Measurements from ENCODE around the gene RAB4B.
A peak's percentile ranks its signal among the peaks of the same experiment; 100 is the strongest.
"Not testable (repeated sequence)": the region's sequence is repeated elsewhere in the genome, so short reads cannot be mapped to it uniquely, and the experiment has no call there.

The RAB4B gene

GRCh38 chr19:40776932-40777644, 959 bp upstream of the RAB4B start:
- FAIRE-seq (peak; percentile 99), DNase-seq (ENCODE audit: insufficient read length, low spot score) (peak; percentile 67)

DNA sequence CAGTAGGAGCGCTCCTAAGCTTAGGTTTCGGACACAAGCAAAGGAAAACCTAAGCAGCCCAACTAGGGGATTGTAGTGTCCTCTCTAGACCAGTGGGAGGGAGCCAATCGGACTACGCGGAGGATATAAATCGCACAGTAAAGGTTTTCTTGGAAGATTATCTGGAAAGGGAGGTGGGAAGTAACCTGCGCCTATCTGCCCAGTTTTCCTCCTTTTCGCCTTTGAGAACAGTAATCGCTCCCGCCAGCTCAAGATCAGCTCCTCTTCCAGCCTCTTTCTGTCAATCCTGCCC, 456 bp upstream of the RAB4B start:
- DNase-seq (ENCODE audit: insufficient read length, low spot score) (no peak), FAIRE-seq (no peak)

GRCh38 chr19:40778706-40779284, 748 bp downstream of the RAB4B start:
- FAIRE-seq (no peak), DNase-seq (ENCODE audit: insufficient read length, low spot score) (no peak)

GRCh38 chr19:40780582-40780981, 2.5 kb downstream of the RAB4B start:
- DNase-seq (ENCODE audit: insufficient read length, low spot score) (peak; percentile 27), FAIRE-seq (peak; percentile 47)

DNA sequence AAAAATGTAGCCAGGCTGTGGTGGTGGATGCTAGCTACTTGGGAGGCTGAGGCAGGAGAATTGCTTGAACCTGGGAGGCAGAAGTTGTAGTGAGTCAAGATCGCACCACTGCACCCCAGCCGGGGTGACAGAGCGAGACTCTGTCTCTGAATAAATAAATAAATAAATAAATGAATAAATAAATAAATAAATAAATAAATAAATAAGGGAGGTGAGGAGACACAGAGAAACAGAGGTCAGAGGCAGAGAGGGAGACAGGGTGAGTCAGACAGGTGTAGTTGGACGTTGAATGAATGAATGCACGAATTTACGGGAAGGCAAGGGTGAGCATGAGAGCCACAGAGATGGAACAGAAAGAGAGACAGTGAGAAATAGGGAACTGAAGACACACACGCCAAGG, 3.1 kb downstream of the RAB4B start:
- DNase-seq (ENCODE audit: insufficient read length, low spot score) (no peak), FAIRE-seq (no peak)

- no peak for DNase-seq (ENCODE audit: insufficient read length, low spot score)
These were observed 5.7 kb downstream of the RAB4B start for GRCh38 chr19:40783711-40784110.

DNA sequence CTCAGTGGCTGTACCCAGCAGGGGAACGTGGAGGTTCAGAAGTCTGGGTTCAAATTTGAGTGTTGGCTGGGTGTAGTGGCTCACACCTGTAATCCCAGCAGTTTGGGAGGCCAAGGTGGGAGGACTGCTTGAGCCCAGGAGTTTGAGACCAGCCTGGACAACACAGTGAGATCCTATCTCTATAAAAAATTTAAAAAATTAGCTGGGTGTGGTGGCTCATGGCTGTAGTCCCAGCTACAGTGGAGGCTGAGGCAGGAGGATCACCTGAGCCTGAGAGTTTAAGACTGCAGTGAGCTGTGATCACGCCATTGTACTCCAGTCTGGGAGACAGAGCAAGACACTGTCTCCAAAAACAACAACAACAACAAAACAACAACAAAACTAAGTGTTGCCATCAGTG, 6.1 kb downstream of the RAB4B start:
- not testable (repeated sequence) for FAIRE-seq; DNase-seq (ENCODE audit: insufficient read length, low spot score)

More at GRCh38 chr19:40783711-40784110, 5.7 kb downstream of the RAB4B start:
- no peak for FAIRE-seq

- FAIRE-seq (no peak), DNase-seq (ENCODE audit: insufficient read length, low spot score) (no peak)
These were observed 7.5 kb downstream of the RAB4B start for GRCh38 chr19:40785526-40785925.

- no peak for DNase-seq (ENCODE audit: insufficient read length, low spot score)
- no peak for FAIRE-seq
These were observed 8.3 kb downstream of the RAB4B start for GRCh38 chr19:40786060-40787037.

- no peak for DNase-seq (ENCODE audit: insufficient read length, low spot score)
- no peak for FAIRE-seq
These were observed 13.3 kb downstream of the RAB4B start for GRCh38 chr19:40791349-40791748.

GRCh38 chr19:40791996-40792395, 13.9 kb downstream of the RAB4B start:
- DNase-seq (ENCODE audit: insufficient read length, low spot score) (no peak), FAIRE-seq (no peak)

- DNase-seq (ENCODE audit: insufficient read length, low spot score), result no peak
- FAIRE-seq, result no peak
These were observed 19.3 kb downstream of the RAB4B start for GRCh38 chr19:40797166-40797962.

DNA sequence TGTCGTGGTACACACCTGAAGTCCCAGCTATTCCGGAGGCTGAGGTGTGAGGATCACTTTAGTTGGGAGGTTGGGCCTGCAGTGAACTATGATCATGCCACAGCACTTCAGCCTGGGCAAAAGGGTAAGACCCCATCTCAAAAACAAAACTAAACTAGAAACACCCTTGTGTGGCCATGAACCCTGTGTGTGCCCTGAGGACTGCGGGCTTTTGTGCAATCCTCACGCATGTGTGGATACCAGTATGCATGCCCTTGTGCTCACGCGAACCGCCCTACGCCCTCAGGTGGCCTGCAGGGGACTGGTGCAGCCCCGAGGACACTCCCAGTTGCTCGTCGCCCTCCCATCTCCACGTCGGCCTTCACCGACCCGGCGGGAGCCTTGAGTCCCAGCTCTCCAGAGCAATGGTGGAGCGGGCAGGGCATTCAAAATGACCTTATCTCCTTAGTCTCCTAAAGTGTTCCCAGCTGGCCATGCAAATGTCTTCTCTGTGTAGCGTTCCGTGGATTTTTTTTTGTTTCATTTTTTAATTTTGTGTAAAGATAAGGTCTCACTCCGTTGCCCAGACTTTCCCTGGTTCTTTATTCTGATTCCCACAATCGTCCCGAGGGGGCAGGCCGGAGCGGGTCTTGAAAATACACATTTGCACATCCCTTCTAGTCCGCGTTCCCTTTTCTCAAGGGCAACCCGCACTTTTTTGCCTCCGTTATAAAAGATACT, 20.1 kb downstream of the RAB4B start:
- FAIRE-seq (no peak), DNase-seq (ENCODE audit: insufficient read length, low spot score) (peak; percentile 81)

DNA sequence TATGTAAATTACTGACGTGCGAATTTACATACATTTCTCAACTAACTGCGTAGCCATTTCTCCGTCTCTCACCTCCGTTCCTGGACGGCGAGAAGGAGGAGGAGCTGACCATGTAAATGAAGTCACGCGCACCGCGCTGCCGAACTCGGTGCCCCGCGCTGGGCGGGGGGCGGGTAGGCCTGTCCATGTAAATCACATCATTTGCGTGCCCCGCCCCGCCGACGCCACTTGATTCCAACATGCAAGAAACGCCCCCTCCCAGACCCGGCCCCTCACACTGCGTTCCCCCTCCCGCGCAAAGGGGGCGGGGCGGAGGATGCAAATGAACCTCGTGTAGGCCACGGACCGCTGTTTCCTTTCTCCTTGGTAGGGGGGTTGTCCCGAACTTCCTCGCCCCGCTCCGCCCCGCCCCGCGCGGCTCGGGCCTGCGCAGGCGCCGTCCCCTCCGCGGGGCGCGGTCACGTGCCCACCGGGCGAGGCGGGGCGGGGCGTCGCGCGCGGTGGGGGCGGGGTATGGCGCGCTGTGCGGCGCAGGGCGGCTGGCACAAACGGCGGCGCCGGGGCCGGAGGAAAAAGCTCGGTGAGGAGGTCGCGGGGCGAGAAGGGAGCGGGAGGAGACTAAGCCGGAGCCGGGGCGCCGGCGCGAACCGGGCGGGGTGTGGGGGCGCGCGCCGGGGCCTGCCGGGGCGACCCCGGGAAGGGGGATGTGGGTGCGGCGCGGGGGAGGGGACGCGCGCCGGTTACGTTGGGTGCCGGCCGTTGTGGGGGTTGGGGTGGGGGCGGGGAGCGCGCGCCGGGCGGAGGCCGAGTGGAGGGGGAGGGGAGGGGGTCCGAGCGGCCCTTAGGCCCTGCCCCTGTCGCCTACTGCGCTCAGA, 20.9 kb downstream of the RAB4B start, which contains the start of gene EGLN2:
EGLN2 (plus strand) TSS at position 509 of the 875 bp plus-strand sequence. CDS start 1,382 bp downstream, outside the sequence.
- DNase-seq (ENCODE audit: insufficient read length, low spot score) (peak; percentile 90), FAIRE-seq (peak; percentile 98)

DNA sequence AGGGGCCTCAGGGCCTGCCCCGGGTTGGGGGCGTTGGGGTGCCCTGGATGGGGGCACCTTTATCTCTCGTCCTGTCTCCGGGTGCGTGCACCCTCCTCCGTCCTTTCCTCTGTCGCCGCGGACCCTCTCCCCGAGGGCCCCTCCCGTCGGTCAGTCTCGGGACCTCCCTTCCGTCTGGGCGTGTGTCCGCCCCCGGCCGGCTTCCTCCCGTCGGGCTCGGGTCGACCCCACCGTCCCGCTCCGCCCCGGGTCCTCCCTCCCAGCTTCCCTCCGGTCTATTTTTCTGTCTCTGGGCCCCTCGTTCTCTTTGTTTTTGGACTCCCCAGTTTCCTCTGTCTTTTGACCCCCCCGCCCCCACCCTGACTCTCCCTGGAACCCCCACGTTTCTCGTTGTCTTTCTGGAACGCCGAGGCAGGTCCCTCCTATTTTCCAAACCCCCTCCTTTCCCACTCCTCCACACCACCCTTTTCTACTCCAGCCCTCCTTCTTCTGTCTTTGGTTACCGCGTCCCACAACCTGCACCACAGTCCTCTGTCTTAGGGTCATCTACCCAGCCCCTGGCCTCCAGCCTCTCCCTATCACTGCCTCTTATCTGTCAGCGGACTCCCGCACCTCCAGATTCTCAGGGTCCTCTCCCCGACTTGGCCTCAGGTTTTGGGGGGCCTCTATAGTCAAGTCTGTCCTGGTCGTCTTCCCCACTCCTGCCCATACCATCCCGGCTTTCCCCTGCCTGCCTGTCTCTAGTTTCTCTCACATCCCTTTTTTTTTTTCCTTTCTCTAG, 21.7 kb downstream of the RAB4B start:
- FAIRE-seq (no peak), DNase-seq (ENCODE audit: insufficient read length, low spot score) (peak; percentile 43)

DNA sequence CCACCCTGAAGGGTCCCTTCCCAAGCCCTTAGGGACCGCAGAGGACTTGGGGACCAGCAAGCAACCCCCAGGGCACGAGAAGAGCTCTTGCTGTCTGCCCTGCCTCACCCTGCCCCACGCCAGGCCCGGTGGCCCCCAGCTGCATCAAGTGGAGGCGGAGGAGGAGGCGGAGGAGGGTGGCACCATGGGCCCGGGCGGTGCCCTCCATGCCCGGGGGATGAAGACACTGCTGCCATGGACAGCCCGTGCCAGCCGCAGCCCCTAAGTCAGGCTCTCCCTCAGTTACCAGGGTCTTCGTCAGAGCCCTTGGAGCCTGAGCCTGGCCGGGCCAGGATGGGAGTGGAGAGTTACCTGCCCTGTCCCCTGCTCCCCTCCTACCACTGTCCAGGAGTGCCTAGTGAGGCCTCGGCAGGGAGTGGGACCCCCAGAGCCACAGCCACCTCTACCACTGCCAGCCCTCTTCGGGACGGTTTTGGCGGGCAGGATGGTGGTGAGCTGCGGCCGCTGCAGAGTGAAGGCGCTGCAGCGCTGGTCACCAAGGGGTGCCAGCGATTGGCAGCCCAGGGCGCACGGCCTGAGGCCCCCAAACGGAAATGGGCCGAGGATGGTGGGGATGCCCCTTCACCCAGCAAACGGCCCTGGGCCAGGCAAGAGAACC, 22.4 kb downstream of the RAB4B start:
- FAIRE-seq (no peak), DNase-seq (ENCODE audit: insufficient read length, low spot score) (no peak)

- FAIRE-seq, result no peak
These were observed 22.9 kb downstream of the RAB4B start for GRCh38 chr19:40800997-40801377.

More at GRCh38 chr19:40800997-40801377, 22.9 kb downstream of the RAB4B start:
- DNase-seq (ENCODE audit: insufficient read length, low spot score), result no peak

Data from GM19239 (cell line).